ENCODE measurements around the gene PLPPR3.

Gene PLPPR3

DNA sequence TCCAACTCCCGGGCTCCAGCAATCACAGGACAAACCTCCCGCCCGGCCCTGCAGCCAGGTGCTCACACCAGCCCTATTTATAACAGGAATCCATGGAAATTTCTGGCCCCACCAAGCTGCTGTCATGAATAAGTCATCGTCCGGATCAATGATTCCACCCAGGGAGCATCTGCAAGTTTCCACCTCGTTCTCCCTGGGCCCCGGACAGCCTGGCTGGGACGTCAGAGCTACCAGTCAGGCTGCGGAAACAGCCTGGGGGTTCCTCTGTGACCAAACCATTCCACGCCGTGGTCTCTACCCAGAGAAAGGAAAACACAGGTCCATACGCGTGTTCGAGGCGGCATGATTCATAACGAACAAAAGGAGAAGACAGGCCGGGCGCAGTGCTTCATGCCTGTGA is 45.2 kb downstream of the PLPPR3 start:
- no peak for DNase-seq (ENCODE audit: low spot score)

DNA sequence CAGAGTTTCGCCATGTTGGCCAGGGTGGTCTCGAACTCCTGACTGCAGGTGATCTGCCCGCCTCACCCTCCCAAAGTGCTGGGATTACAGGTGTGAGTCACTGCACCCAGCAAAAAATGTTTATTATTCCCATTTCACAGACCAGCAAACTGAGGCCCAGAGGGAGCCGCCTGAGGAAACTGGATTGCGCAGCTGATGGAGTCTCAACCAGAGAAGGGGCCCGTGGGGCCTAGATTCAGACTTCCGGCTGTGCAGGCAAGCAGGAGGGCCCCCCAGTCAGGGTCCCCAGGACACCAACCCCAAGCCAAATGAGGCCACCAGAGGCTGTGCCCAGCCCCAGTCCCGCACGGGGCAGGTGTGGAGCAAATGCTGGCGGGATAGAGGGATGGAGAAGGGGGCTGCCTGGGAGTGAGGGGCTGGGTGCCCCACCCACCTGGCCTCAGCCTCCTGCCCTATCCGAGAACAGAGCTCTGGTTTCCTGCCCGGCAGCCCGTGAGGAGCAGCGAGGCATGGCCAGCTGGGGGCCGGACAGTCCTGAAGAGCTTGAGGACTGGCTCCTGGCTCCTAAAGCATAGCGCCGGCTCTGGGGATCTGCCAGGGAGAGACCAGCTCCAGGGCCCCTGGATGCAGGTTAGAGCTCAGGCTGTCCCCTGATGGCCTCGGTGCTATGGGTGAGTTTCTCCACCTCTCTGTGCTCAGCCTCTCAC is 48.9 kb downstream of the PLPPR3 start:
- no peak for DNase-seq (ENCODE audit: low spot score)

DNA sequence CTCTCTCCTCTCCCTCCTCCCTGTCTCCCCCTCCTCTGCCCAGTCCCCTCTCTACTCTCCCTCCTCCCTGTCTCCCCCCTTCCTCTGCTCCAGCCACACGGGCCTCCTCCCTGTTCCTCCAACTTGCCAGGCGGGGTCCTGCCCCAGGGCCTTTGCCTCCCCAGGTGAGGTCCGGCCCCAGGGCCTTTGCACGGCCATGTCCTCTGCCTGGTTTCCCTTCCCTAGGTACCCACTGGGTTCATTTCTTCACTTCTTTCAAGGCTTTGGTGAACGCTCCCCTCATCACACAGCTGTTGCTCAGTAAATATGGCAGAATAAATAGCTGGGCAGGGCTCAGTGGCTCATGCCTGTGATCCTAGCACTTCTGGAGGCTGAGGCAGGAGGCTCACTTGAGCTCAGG is 49.7 kb downstream of the PLPPR3 start:
- DNase-seq (ENCODE audit: low spot score), result no peak

DNA sequence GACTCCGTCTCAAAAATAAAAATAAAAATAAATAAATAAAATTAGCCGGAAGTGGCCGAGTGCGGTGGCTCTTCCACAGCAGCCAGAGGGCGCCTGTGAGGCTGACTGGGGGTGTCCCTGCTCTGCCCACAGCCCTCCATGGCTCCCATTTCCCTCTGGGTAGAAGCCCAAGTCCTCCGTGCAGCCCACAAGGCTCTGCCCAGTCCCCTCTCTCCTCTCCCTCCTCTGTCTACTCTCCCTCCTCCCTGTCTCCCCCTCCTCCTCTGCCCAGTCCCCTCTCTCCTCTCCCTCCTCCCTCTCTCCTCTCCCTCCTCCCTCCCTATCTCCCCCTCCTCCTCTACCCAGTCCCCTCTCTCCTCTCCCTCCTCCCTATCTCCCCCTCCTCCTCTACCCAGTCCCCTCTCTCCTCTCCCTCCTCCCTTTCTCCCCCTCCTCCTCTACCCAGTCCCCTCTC is 50.4 kb downstream of the PLPPR3 start:
- no peak for DNase-seq (ENCODE audit: low spot score)

DNA sequence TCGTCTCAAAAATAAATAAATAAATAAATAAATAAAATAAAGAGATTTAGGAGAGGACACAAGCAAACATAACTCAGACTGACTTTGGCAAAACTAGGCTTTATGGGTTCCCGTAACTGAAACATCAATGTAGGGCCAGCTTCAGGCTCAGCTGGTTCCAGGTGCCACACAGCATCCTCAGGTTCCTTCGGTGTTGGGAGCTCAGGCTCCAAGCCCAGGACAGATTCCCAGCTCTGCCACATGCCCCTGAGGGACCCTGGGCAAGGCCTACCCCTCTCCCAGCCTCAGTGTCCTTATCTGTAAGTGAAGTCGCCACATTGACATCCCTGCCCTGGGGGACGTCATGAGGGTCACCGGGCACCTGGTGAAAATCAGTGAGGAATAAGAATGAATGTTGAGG is 52.1 kb downstream of the PLPPR3 start:
- DNase-seq (ENCODE audit: low spot score), result no peak

DNA sequence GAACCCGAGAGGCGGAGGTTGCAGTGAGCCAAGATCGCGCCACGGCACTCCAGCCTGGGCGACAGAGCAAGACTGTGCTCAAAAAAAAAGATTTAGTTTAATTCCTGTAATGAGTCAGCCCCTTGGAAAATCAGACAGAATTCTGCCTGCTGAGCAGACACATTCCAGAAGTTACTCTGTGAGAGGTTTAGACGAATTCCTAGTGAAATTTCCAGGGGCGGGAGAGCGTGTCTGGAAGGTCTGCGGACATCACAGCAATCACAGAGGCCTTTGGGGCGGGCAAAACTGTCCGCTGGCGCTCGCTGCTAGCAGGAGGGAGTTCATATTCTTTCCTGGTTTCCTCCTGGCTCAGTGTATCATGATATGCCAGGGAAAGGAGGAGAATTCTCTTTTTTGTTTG is 53.3 kb downstream of the PLPPR3 start:
- DNase-seq (ENCODE audit: low spot score), result no peak

DNA sequence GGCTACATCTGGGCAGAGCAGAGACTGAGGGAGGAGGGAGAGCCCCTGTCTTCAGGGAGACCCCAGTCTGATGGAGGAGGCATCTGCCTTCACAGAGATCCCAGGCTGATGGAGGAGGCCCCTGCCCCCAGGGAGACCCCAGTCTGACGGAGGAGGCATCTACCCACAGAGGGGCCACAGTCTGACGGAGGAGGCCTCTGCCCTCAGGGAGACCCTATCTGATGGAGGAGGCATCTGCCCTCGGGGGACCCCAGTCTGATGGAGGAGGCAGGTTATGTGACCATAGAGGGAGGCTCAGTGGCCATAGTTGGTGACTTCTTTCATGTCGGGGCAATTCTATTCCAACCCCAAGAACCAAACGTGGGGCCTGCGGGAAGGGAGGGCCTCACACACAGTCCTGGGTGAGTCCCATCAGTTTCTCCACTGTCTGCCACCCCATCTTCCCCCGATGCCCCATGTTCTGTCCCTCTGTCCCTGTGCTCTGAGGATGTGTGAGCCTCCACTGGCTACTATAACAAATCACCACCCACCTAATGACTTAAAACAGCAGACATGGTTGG is 56.5 kb downstream of the PLPPR3 start:
- no peak for DNase-seq (ENCODE audit: low spot score)

DNA sequence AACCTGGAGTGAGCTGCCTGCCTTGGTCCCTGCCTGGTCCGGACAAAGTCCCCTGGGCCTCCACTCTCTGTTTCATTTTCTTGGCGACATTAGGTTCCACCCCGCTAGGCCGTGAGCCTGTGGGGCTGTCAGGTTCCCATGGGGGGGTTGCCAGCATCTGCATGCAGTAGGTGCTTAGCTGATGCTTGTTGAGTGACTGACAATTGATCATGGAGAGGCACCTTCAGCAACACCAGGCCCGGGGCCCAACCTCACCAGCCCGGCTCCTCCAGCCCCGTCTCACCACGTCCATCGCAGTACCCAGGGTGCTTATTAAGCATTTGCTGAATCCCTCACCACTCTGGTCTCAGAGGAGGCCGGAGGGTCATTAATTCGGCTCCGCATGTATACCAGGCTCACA is 57.5 kb downstream of the PLPPR3 start:
- DNase-seq (ENCODE audit: low spot score), result no peak

DNA sequence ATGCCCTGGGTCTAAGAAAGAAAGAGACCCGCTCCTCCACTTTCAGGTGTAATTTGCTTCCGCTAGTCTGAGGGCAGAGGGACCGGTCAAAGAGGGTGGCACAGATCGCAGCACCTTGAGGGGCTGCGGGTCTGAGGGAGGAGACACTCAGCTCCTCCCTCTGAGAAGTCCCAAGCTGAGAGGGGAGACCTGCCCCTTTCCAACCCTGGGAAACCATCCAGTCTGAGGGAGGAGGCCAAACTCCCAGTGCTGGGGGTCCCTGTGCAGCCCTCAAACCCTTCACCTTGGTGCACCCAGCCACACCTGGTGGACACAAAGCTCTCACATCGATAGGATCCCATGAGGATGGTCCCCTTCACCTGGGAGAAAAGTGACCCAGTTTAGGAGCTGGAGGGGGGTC is 57.9 kb downstream of the PLPPR3 start:
- DNase-seq (ENCODE audit: low spot score), result no peak

DNA sequence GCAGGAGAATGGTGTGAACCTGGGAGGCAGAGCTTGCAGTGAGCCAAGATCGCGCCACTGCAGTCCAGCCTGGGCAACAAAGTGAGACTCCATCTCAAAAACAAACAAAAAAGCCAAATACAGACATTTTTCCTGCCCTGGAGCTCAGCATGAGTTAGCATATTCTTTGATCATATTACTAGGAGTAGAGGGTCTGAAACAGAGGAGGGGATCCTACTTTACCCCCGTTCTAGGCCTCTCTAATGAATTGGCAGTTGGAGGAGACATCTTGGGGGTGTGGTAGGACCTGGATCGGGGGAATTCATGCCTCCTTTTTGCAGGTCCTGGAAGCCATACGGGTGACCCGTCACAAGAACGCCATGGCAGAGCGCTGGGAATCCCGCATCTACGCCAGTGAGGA is 58.6 kb downstream of the PLPPR3 start:
- no peak for DNase-seq (ENCODE audit: low spot score)

Measured in HuH-7.5 (cell line).